GM21576 (cell line): ENCODE data around the gene TREML1.
"Not testable (repeated sequence)": the region's sequence is repeated elsewhere in the genome, so short reads cannot be mapped to it uniquely, and the experiment has no call there.

Experiments
- ATAC-seq: cut with Tn5 transposase; IDR thresholded peaks from one replicate; pipeline ENCODE4 v1.9.1; 2021; ENCODE audit warnings: mild to moderate bottlenecking, moderate library complexity; ENCODE audit not compliant: unreplicated experiment

The TREML1 gene

GRCh38 chr6:41153992-41154625, at the start of gene TREML1:
Gene TREML1 (minus strand): TSS chr6:41154347. CDS start chr6:41154288, 59 bp downstream.
- ATAC-seq, result no peak

- no peak for ATAC-seq
Observed at GRCh38 chr6:41201764-41202173, 47.6 kb upstream of the TREML1 start.

- ATAC-seq, result peak; percentile 41
Observed at GRCh38 chr6:41200901-41201763, 47.0 kb upstream of the TREML1 start, which contains the start of gene TREML2. Gene TREML2 (minus strand): TSS chr6:41201149. CDS start chr6:41201008, 141 bp downstream.

GRCh38 chr6:41200296-41200900, 46.3 kb upstream of the TREML1 start:
- peak; percentile 26 for ATAC-seq

- ATAC-seq, result peak; percentile 58
Observed at GRCh38 chr6:41199552-41200246, 45.6 kb upstream of the TREML1 start.

GRCh38 chr6:41197234-41197633, 43.1 kb upstream of the TREML1 start:
- ATAC-seq, result no peak

- no peak for ATAC-seq
Observed at GRCh38 chr6:41194386-41194785, 40.2 kb upstream of the TREML1 start.

GRCh38 chr6:41193884-41194283, 39.7 kb upstream of the TREML1 start:
- no peak for ATAC-seq

- ATAC-seq, result no peak
Observed at GRCh38 chr6:41193171-41193734, 39.1 kb upstream of the TREML1 start.

- ATAC-seq, result no peak
Observed at GRCh38 chr6:41191569-41191968, 37.4 kb upstream of the TREML1 start.

- ATAC-seq, result no peak
Observed at GRCh38 chr6:41190791-41191190, 36.6 kb upstream of the TREML1 start.

GRCh38 chr6:41189967-41190366, 35.8 kb upstream of the TREML1 start:
- ATAC-seq, result no peak

GRCh38 chr6:41189046-41189445, 34.9 kb upstream of the TREML1 start:
- ATAC-seq, result not testable (repeated sequence)

GRCh38 chr6:41187924-41188886, 34.1 kb upstream of the TREML1 start:
- no peak for ATAC-seq

GRCh38 chr6:41186031-41186562, 31.9 kb upstream of the TREML1 start:
- no peak for ATAC-seq

- ATAC-seq, result no peak
Observed at GRCh38 chr6:41184761-41185160, 30.6 kb upstream of the TREML1 start.

- peak; percentile 69 for ATAC-seq
Observed at GRCh38 chr6:41182069-41183034, 28.2 kb upstream of the TREML1 start.

- no peak for ATAC-seq
Observed at GRCh38 chr6:41181566-41181965, 27.4 kb upstream of the TREML1 start.
